GM21381 (cell line): Measurements from ENCODE around the gene LRPPRC.
"Not testable (repeated sequence)": the region's sequence is repeated elsewhere in the genome, so short reads cannot be mapped to it uniquely, and the experiment has no call there.

ENCODE experiments used
- ATAC-seq: cut with Tn5 transposase; IDR thresholded peaks from one replicate; pipeline ENCODE4 v1.9.1; 2021; ENCODE audit warnings: mild to moderate bottlenecking, moderate library complexity; ENCODE audit not compliant: unreplicated experiment

The LRPPRC gene

GRCh38 chr2:43995733-43996533 lies at the start of gene LRPPRC:
LRPPRC (minus strand) TSS chr2:43995989; CDS start chr2:43995947, 42 bp downstream.
- ATAC-seq = peak; percentile 86

GRCh38 chr2:44045061-44045460 lies 49.3 kb upstream of the LRPPRC start:
- no peak for ATAC-seq

- peak; percentile 98 for ATAC-seq
These were observed 48.5 kb upstream of the LRPPRC start for GRCh38 chr2:44044281-44044720.

GRCh38 chr2:44040365-44040764 lies 44.6 kb upstream of the LRPPRC start:
- no peak for ATAC-seq

- ATAC-seq = no peak
These were observed 42.5 kb upstream of the LRPPRC start for GRCh38 chr2:44038277-44038676.

GRCh38 chr2:44037221-44037620 lies 41.4 kb upstream of the LRPPRC start:
- no peak for ATAC-seq

GRCh38 chr2:44033947-44034346 lies 38.2 kb upstream of the LRPPRC start:
- no peak for ATAC-seq

GRCh38 chr2:44027076-44027475 lies 31.3 kb upstream of the LRPPRC start:
- ATAC-seq = not testable (repeated sequence)

- ATAC-seq = no peak
These were observed 20.5 kb upstream of the LRPPRC start for GRCh38 chr2:44016282-44016681.

- ATAC-seq = no peak
These were observed 19.4 kb upstream of the LRPPRC start for GRCh38 chr2:44015239-44015638.

- not testable (repeated sequence) for ATAC-seq
These were observed 17.4 kb upstream of the LRPPRC start for GRCh38 chr2:44013205-44013604.

GRCh38 chr2:44010266-44010665 lies 14.5 kb upstream of the LRPPRC start:
- ATAC-seq = no peak

- ATAC-seq = no peak
These were observed 13.4 kb upstream of the LRPPRC start for GRCh38 chr2:44009136-44009735.

GRCh38 chr2:44005846-44006245 lies 10.1 kb upstream of the LRPPRC start:
- no peak for ATAC-seq

- ATAC-seq = no peak
These were observed 9.2 kb upstream of the LRPPRC start for GRCh38 chr2:44004735-44005602.

GRCh38 chr2:44001716-44002115 lies 5.9 kb upstream of the LRPPRC start:
- ATAC-seq = no peak

GRCh38 chr2:43998263-43998662 lies 2.5 kb upstream of the LRPPRC start:
- ATAC-seq = no peak

- no peak for ATAC-seq
These were observed 2.4 kb downstream of the LRPPRC start for GRCh38 chr2:43993437-43993836.

- no peak for ATAC-seq
These were observed 6.2 kb downstream of the LRPPRC start for GRCh38 chr2:43989545-43989944.

GRCh38 chr2:43986600-43986999 lies 9.2 kb downstream of the LRPPRC start:
- no peak for ATAC-seq

- ATAC-seq = no peak
These were observed 10.4 kb downstream of the LRPPRC start for GRCh38 chr2:43985359-43985758.
